Neural cell (in vitro differentiated cells): ENCODE results near the gene ZNF622. TPM values are rescaled to one million over a fixed set of nuclear protein-coding genes. Genes with fewer than 3 reads are reported as not detected.

Source experiments
- H2AFZ ChIP-seq: fragments of 200-600, 300-800 bp; sonication (generic), shearing (Covaris generic); 2 replicates; pipeline ENCODE4 v1.6.0; 2014; ENCODE audit warnings: low read depth, mild to moderate bottlenecking, antibody characterized with exemption, low read length, moderate library complexity
- H3F3A ChIP-seq: fragments of 200-600 bp; shearing (Covaris generic); 2 replicates; pipeline ENCODE4 v1.6.1; 2016; ENCODE audit warnings: mild to moderate bottlenecking, moderate library complexity, mixed read lengths, antibody characterized with exemption, low read length; ENCODE audit not compliant: insufficient read depth, poor library complexity, severe bottlenecking
- H3K27ac ChIP-seq: fragments of 200-600, 300-800 bp; sonication (generic), shearing (Covaris generic); 2 replicates; pipeline ENCODE4 v1.5.1; 2014; ENCODE audit warnings: mild to moderate bottlenecking, low read length, moderate library complexity
- H3K27me3 ChIP-seq: fragments of 300-800, 200-600 bp; sonication (generic), shearing (Covaris generic); 2 replicates; pipeline ENCODE4 v1.6.0; 2014; ENCODE audit warnings: mild to moderate bottlenecking, low read depth, low read length, moderate library complexity; ENCODE audit not compliant: insufficient read depth
- H3K36me3 ChIP-seq: fragments of 300-800, 200-600 bp; sonication (generic), shearing (Covaris generic); 2 replicates; pipeline ENCODE4 v1.5.1; 2014; ENCODE audit warnings: mild to moderate bottlenecking, antibody characterized with exemption, low read length, moderate library complexity; ENCODE audit not compliant: insufficient read depth
- H3K4me2 ChIP-seq: fragments of 300-800, 200-600 bp; sonication (generic), shearing (Covaris generic); 2 replicates; pipeline ENCODE4 v1.6.0; 2014; ENCODE audit warnings: mild to moderate bottlenecking, low read length
- H3K4me3 ChIP-seq: fragments of 300-800, 200-600 bp; sonication (generic), shearing (Covaris generic); 2 replicates; pipeline ENCODE4 v1.5.1; 2014; ENCODE audit warnings: mild to moderate bottlenecking, low read length, moderate library complexity
- H3K79me2 ChIP-seq: fragments of 200-600 bp; shearing (Covaris generic); replicated peaks from 2 replicates; pipeline ENCODE4 v1.6.0; 2014; ENCODE audit warnings: mild to moderate bottlenecking, low read length, moderate library complexity; ENCODE audit not compliant: insufficient read depth
- H3K9ac ChIP-seq: fragments of 300-800, 200-600 bp; sonication (generic), shearing (Covaris generic); 2 replicates; pipeline ENCODE4 v1.6.1; 2016; ENCODE audit warnings: mild to moderate bottlenecking, low read length, mixed read lengths
- H3K9me2 ChIP-seq: fragments of 200-600 bp; shearing (Covaris generic); 2 replicates; pipeline ENCODE4 v1.6.1; 2016; ENCODE audit warnings: mild to moderate bottlenecking, low read length, mixed read lengths; ENCODE audit not compliant: insufficient read depth
- H3K9me3 ChIP-seq: fragments of 200-600, 300-800 bp; sonication (generic), shearing (Covaris generic); 2 replicates; pipeline ENCODE4 v1.6.1; 2016; ENCODE audit warnings: mild to moderate bottlenecking, mixed run types, low read length, moderate library complexity, mixed read lengths
- H4K20me1 ChIP-seq: fragments of 200-600 bp; shearing (Covaris generic); 2 replicates; pipeline ENCODE4 v1.6.1; 2016; ENCODE audit warnings: mild to moderate bottlenecking, mixed run types; ENCODE audit not compliant: insufficient read depth
- EP300 ChIP-seq: fragments of 450-650 bp; conservative IDR thresholded peaks from 2 replicates; pipeline ENCODE4 v1.6.1; 2014; ENCODE audit warnings: antibody characterized with exemption, mild to moderate bottlenecking, moderate library complexity; ENCODE audit not compliant: poor library complexity, severe bottlenecking
- EZH2 ChIP-seq: fragments of 200-600, 300-800 bp; shearing (Covaris generic), sonication (generic); IDR thresholded peaks from 2 replicates; pipeline ENCODE4 v1.6.1; 2014; ENCODE audit warnings: antibody characterized with exemption, low read length, borderline replicate concordance, mild to moderate bottlenecking; ENCODE audit not compliant: insufficient read depth, poor library complexity, severe bottlenecking
- MXI1 ChIP-seq: fragments of 450-650 bp; conservative IDR thresholded peaks from 2 replicates; pipeline ENCODE4 v1.6.1; 2014; ENCODE audit warnings: antibody characterized with exemption, mild to moderate bottlenecking; ENCODE audit not compliant: poor library complexity, severe bottlenecking
- POLR2AphosphoS5 ChIP-seq: IDR thresholded peaks from 2 replicates; pipeline ENCODE4 v1.6.1; 2012
- RAD21 ChIP-seq: fragments of 450-650 bp; conservative IDR thresholded peaks from 2 replicates; pipeline ENCODE4 v1.6.1; 2014; ENCODE audit warnings: antibody characterized with exemption, mild to moderate bottlenecking, moderate library complexity
- SMC3 ChIP-seq: fragments of 450-650 bp; conservative IDR thresholded peaks from 2 replicates; pipeline ENCODE4 v1.6.1; 2014; ENCODE audit warnings: antibody characterized with exemption, mild to moderate bottlenecking, moderate library complexity; ENCODE audit not compliant: poor library complexity
- TAF1 ChIP-seq: IDR thresholded peaks from 2 replicates; pipeline ENCODE4 v1.6.1; 2012; ENCODE audit warnings: low read depth
- polyA plus RNA-seq: library from polyadenylated mRNA; depleted of rRNA; stranded (reverse); fragments of >200 nt; gene quantifications from 2 replicates; pipeline ENCODE4 v1.2.3, GENCODE V29; 2014
- TF ChIP-seq, protein P1 (sequence below): fragments of 450-650 bp; IDR thresholded peaks from 2 replicates; pipeline ENCODE4 v1.5.1; 2014; ENCODE audit warnings: antibody characterized with exemption, mild to moderate bottlenecking, moderate library complexity; ENCODE audit not compliant: poor library complexity, severe bottlenecking
- TF ChIP-seq, protein P2 (sequence below): IDR thresholded peaks from 2 replicates; pipeline ENCODE4 v1.6.1; 2012; ENCODE audit warnings: borderline replicate concordance

Gene ZNF622
- polyA plus RNA-seq, 1 donor from 2014 or later: 45.9 TPM

DNA sequence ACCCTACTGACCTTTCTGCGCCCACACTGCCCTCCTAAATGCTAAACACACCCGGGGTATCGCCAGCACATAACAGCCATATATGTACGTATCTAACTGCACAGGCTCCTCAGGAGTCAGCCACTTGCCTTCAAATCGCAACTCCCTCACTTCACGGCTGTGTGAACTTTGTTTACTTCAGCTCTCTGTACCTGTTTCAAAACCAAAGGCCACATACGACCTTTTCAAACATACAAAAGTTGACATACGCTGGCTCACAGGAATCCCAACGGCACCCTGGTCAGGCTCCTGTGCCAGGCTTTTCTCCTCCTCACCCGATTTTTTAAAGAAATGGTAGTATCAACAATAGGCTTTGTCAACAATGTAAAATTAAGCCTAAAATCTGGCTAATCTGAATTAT is 39.0 kb upstream of the ZNF622 start:
- no peaks in the 10 kb centered on the region for H3K9me2 ChIP-seq
- no peak overlapping the region for H2AFZ ChIP-seq

DNA sequence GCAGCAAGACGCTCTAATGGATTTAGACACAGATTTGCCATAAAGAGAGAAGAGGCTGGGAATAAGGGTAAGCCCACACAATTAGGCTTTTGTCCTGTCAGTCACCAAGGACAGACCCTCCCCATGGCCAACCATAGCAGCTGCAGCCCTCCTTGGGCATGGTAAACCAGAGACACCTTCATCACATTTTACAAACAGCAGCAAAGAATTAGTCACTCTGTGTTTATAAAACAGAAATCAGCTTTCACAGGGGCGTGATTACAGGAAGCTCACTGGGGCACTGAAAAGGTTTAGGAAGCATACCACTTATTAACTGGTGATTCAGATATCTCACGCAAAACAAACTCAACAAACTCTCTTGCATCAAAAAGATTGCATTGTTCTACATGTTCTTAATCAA is 37.3 kb upstream of the ZNF622 start:
- TF ChIP-seq, protein P1, sequence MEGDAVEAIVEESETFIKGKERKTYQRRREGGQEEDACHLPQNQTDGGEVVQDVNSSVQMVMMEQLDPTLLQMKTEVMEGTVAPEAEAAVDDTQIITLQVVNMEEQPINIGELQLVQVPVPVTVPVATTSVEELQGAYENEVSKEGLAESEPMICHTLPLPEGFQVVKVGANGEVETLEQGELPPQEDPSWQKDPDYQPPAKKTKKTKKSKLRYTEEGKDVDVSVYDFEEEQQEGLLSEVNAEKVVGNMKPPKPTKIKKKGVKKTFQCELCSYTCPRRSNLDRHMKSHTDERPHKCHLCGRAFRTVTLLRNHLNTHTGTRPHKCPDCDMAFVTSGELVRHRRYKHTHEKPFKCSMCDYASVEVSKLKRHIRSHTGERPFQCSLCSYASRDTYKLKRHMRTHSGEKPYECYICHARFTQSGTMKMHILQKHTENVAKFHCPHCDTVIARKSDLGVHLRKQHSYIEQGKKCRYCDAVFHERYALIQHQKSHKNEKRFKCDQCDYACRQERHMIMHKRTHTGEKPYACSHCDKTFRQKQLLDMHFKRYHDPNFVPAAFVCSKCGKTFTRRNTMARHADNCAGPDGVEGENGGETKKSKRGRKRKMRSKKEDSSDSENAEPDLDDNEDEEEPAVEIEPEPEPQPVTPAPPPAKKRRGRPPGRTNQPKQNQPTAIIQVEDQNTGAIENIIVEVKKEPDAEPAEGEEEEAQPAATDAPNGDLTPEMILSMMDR: no peak
- no peak for TF ChIP-seq MXI1
- no peak for TF ChIP-seq EP300
- no peak for TF ChIP-seq EZH2
- no peak for TF ChIP-seq RAD21
- TF ChIP-seq TAF1: no peak
- no peak for TF ChIP-seq SMC3
- no peak for TF ChIP-seq POLR2AphosphoS5
- TF ChIP-seq, protein P2, sequence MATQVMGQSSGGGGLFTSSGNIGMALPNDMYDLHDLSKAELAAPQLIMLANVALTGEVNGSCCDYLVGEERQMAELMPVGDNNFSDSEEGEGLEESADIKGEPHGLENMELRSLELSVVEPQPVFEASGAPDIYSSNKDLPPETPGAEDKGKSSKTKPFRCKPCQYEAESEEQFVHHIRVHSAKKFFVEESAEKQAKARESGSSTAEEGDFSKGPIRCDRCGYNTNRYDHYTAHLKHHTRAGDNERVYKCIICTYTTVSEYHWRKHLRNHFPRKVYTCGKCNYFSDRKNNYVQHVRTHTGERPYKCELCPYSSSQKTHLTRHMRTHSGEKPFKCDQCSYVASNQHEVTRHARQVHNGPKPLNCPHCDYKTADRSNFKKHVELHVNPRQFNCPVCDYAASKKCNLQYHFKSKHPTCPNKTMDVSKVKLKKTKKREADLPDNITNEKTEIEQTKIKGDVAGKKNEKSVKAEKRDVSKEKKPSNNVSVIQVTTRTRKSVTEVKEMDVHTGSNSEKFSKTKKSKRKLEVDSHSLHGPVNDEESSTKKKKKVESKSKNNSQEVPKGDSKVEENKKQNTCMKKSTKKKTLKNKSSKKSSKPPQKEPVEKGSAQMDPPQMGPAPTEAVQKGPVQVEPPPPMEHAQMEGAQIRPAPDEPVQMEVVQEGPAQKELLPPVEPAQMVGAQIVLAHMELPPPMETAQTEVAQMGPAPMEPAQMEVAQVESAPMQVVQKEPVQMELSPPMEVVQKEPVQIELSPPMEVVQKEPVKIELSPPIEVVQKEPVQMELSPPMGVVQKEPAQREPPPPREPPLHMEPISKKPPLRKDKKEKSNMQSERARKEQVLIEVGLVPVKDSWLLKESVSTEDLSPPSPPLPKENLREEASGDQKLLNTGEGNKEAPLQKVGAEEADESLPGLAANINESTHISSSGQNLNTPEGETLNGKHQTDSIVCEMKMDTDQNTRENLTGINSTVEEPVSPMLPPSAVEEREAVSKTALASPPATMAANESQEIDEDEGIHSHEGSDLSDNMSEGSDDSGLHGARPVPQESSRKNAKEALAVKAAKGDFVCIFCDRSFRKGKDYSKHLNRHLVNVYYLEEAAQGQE: no peak

More for the DNA sequence above, 39.0 kb upstream of the ZNF622 start:
- Histone ChIP-seq H3K27ac (no peak overlapping the region), H3F3A (no peaks in the 10 kb centered on the region), H4K20me1 (no peaks in the 10 kb centered on the region), H3K4me3 (no peak overlapping the region), H3K9me3 (no peaks in the 10 kb centered on the region), H3K4me2 (no peak overlapping the region), H3K79me2 (no peaks in the 10 kb centered on the region), H3K9ac (no peak overlapping the region), H3K36me3 (no peaks in the 10 kb centered on the region), H3K27me3 (no peaks in the 10 kb centered on the region)
- TF ChIP-seq RAD21 (no peak), EP300 (no peak), MXI1 (no peak), EZH2 (no peak), SMC3 (no peak)
- TF ChIP-seq, protein P1: no peak

More for the DNA sequence above, 37.3 kb upstream of the ZNF622 start:
- Histone ChIP-seq H3K4me3 (no peak overlapping the region), H3K27ac (no peak overlapping the region), H3F3A (no peaks in the 10 kb centered on the region), H3K27me3 (no peaks in the 10 kb centered on the region), H3K36me3 (no peaks in the 10 kb centered on the region), H3K9me2 (no peaks in the 10 kb centered on the region), H3K9me3 (no peaks in the 10 kb centered on the region), H4K20me1 (no peaks in the 10 kb centered on the region), H3K4me2 (no peak overlapping the region), H2AFZ (no peak overlapping the region), H3K79me2 (no peaks in the 10 kb centered on the region), H3K9ac (no peak overlapping the region)
